ENCODE results near the gene RNF220.

The RNF220 gene

GRCh38 chr1:44674113-44675000 is 269.3 kb downstream of the RNF220 start, which contains the start of the genes ARMH1 and TMEM53:
ARMH1 (plus strand) TSS chr1:44674714; CDS start chr1:44689698, 14,984 bp downstream.
TMEM53 (minus strand) TSS chr1:44674481; CDS start chr1:44674391, 90 bp downstream.
- Histone ChIP-seq H3K36me3 (ENCODE audit: control insufficient read depth in 2 of 2, insufficient read depth in 1 of 2, low read length in 2 of 2) (no peaks in the 10 kb centered on the region), H3K4me1 (ENCODE audit: control insufficient read depth, insufficient read depth, low read length) (peaks cover 3% of the 10 kb centered on the region; the same call in 1 of the 2 replicates), H3K9me3 (ENCODE audit: control insufficient read depth, insufficient read depth, low read depth, low read length) (no peaks in the 10 kb centered on the region), H3K4me3 (ENCODE audit: low read depth, low read length) (peak within 1 kb of the TSS; percentile 86), H3K27ac (ENCODE audit: extremely low read depth, low read depth, low read length) (no peak within 1 kb of the TSS)
- POLR2A ChIA-PET, result interaction anchor here (0.6 to 2.4 kb wide), 14 partner anchors 11 to 1025 kb away, joined by 3 to 16 read pairs (median 5); partner anchors contain the start of genes KDM4A and RPS8
- CTCF ChIA-PET, result interaction anchor here (0.5 to 2.0 kb wide), 7 partner anchors 10 to 458 kb away, joined by 3 to 16 read pairs (median 4); no protein-coding TSS in a partner anchor
- TF ChIP-seq ZNF585B (tag by site-specific recombination; IDR thresholded peaks at IDR 0.05), result no peak
- TF ChIP-seq SCRT2 (tag by site-specific recombination; IDR thresholded peaks at IDR 0.05), result peak; percentile 89
- TF ChIP-seq ZNF280C (tag by site-specific recombination; IDR thresholded peaks at IDR 0.05), result no peak
- peak; percentile 69 for TF ChIP-seq ZXDB (tag by site-specific recombination; IDR thresholded peaks at IDR 0.05)
- peak; percentile 27; the same call in 1 of the 2 replicates for TF ChIP-seq SCRT1 (tag by site-specific recombination; IDR thresholded peaks at IDR 0.05; ENCODE audit: borderline replicate concordance)
- peak; percentile 34; the same call in 1 of the 2 replicates for TF ChIP-seq ZNF341 (tag by site-specific recombination; IDR thresholded peaks at IDR 0.05; ENCODE audit: low read depth)
- TF ChIP-seq KLF8 (tag by site-specific recombination; IDR thresholded peaks at IDR 0.05), result peak; percentile 95
- peak; percentile 96; the same call in 1 of the 2 replicates for TF ChIP-seq PBX3 (CRISPR knock-in tag; IDR thresholded peaks at IDR 0.05)
- TF ChIP-seq ZNF214 (tag by site-specific recombination; IDR thresholded peaks at IDR 0.05; ENCODE audit: borderline replicate concordance), result no peak
- peak; percentile 88 for TF ChIP-seq KLF16 (tag by site-specific recombination; IDR thresholded peaks at IDR 0.05)
- peak; percentile 38; the same call in 1 of the 2 replicates for TF ChIP-seq ZNF692 (tag by site-specific recombination; IDR thresholded peaks at IDR 0.05)
- peak; percentile 30 for TF ChIP-seq ZFHX2 (tag by site-specific recombination; conservative IDR thresholded peaks at IDR 0.05)
- TF ChIP-seq ZBTB1 (tag by site-specific recombination; IDR thresholded peaks at IDR 0.05), result no peak
- TF ChIP-seq REPIN1 (tag by site-specific recombination; IDR thresholded peaks at IDR 0.05; ENCODE audit: low read depth), result no peak
- no peak for TF ChIP-seq ZNF302 (tag by site-specific recombination; IDR thresholded peaks at IDR 0.05; ENCODE audit: low read depth)
- peak; percentile 78; the same call in 1 of the 2 replicates for TF ChIP-seq PRDM10 (tag by site-specific recombination; IDR thresholded peaks at IDR 0.05)
- peak; percentile 85 for TF ChIP-seq ZBTB17 (tag by site-specific recombination; IDR thresholded peaks at IDR 0.05)
- TF ChIP-seq ZBTB8A (tag by site-specific recombination; IDR thresholded peaks at IDR 0.05), result peak; percentile 63
- TF ChIP-seq ZNF335 (tag by site-specific recombination; conservative IDR thresholded peaks at IDR 0.05), result peak; percentile 94
- peak; percentile 62 for TF ChIP-seq ZBTB26 (tag by site-specific recombination; optimal IDR thresholded peaks at IDR 0.05)
- TF ChIP-seq GLIS2 (tag by site-specific recombination; IDR thresholded peaks at IDR 0.05), result peak; percentile 97
- no peak for TF ChIP-seq ZFP69B (tag by site-specific recombination; IDR thresholded peaks at IDR 0.05)
- TF ChIP-seq KLF9 (tag by site-specific recombination; IDR thresholded peaks at IDR 0.05; ENCODE audit: low read depth), result peak; percentile 96
- peak; percentile 96 for TF ChIP-seq ZNF366 (tag by site-specific recombination; conservative IDR thresholded peaks at IDR 0.05)
- TF ChIP-seq ZEB2 (tag by site-specific recombination; IDR thresholded peaks at IDR 0.05), result peak; percentile 46; the same call in 1 of the 2 replicates
- peak; percentile 97 for TF ChIP-seq SP3 (tag by site-specific recombination; IDR thresholded peaks at IDR 0.05)
- TF ChIP-seq ZNF2 (tag by site-specific recombination; IDR thresholded peaks at IDR 0.05), result 0 out of 2 replicates have a peak, but pooled peaks have one; percentile 17
